Measurements from ENCODE around the gene ENOX2. TPM values are rescaled to one million over a fixed set of nuclear protein-coding genes. Genes with fewer than 3 reads are reported as not detected.

The ENOX2 gene
- total and polyA plus RNA-seq, 8 donors: 2.6 to 12.1 (median 7.3) TPM

DNA sequence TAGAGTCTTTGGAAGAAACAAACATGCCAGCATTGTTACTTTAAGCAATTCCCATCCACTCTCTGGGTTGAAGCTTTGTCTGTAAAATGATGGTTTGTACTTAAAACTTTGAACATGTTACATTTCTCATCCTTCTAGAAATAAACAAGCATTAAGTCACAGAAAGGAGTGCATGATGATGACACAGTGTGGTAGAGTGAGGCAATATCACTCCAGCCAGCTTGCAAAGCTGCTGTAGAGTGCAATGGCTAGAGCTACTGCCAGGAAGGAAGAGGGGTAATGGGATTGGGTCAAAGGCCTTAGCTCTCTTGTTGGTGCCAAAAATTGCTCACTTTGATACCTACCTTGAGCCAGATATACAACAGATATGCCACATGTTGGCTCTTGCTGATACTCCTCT is 12.3 kb upstream of the ENOX2 start:
- DNase-seq: no peak
- TF ChIP-seq, protein P1, sequence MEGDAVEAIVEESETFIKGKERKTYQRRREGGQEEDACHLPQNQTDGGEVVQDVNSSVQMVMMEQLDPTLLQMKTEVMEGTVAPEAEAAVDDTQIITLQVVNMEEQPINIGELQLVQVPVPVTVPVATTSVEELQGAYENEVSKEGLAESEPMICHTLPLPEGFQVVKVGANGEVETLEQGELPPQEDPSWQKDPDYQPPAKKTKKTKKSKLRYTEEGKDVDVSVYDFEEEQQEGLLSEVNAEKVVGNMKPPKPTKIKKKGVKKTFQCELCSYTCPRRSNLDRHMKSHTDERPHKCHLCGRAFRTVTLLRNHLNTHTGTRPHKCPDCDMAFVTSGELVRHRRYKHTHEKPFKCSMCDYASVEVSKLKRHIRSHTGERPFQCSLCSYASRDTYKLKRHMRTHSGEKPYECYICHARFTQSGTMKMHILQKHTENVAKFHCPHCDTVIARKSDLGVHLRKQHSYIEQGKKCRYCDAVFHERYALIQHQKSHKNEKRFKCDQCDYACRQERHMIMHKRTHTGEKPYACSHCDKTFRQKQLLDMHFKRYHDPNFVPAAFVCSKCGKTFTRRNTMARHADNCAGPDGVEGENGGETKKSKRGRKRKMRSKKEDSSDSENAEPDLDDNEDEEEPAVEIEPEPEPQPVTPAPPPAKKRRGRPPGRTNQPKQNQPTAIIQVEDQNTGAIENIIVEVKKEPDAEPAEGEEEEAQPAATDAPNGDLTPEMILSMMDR (IDR thresholded peaks at IDR 0.05): no peak
- TF ChIP-seq EP300 (IDR thresholded peaks at IDR 0.05) (no peak), POLR2A (IDR thresholded peaks at IDR 0.05) (no peak), POLR2AphosphoS5 (IDR thresholded peaks at IDR 0.05) (no peak)
- no peak overlapping the region for H3K27ac ChIP-seq
- no peaks in the 10 kb centered on the region for H3K27me3 ChIP-seq
- intact Hi-C loops (cut with DNase I; ENCODE audit: low total_unique reads): no loop called here
- no peaks in the 10 kb centered on the region for H3K9me3 ChIP-seq
- no peaks in the 10 kb centered on the region for H3K4me1 ChIP-seq
- H3K36me3 ChIP-seq: no peaks in the 10 kb centered on the region
- H3K4me3 ChIP-seq: no peak overlapping the region

DNA sequence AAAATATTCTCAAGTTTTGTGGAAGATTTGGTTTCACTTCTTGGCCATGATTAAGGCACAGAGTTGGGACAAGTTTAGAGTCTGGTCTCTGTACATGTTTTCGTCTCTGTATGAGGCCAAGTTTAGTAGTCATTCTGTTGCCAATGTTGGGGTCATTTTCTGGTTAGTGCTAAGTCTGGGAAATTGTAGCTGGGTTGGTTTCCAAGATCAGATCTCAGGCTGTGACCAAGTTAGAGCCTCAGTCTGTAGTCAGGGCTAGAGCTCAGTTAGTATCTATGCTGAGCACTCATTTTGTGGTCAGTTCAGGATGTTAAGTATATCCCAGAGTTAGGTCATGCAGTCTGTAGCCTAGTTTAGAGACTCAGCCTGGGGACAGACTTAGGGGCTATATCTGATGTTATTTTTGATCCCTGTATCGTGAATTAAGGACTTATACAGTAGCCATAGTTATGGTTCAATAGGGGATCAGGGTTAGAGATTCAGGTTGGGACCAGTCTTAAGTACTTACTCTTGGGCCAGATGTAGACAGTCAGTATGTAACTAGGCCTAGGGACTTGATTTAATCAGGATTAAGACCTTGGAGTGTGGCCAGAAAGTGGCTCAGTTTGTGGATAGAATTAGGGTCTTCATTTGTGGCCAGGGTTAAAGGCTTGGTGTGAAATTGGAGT is 6.6 kb upstream of the ENOX2 start:
- intact Hi-C loops (cut with DNase I; ENCODE audit: low total_unique reads): no loop called here
- Histone ChIP-seq H3K9me3 (no peaks in the 10 kb centered on the region), H3K27me3 (no peaks in the 10 kb centered on the region), H3K36me3 (no peaks in the 10 kb centered on the region), H3K4me1 (no peaks in the 10 kb centered on the region), H3K4me3 (no peak overlapping the region), H3K27ac (no peak overlapping the region)
- WGBS, 5 donors: 57 to 80% (median 74%) methylated on average over 2 of the region's 2 CpGs
- no peak for DNase-seq
- TF ChIP-seq POLR2A (IDR thresholded peaks at IDR 0.05) (no peak), POLR2AphosphoS5 (IDR thresholded peaks at IDR 0.05) (no peak), EP300 (IDR thresholded peaks at IDR 0.05) (no peak)
- TF ChIP-seq, protein P1 (IDR thresholded peaks at IDR 0.05): no peak

DNA sequence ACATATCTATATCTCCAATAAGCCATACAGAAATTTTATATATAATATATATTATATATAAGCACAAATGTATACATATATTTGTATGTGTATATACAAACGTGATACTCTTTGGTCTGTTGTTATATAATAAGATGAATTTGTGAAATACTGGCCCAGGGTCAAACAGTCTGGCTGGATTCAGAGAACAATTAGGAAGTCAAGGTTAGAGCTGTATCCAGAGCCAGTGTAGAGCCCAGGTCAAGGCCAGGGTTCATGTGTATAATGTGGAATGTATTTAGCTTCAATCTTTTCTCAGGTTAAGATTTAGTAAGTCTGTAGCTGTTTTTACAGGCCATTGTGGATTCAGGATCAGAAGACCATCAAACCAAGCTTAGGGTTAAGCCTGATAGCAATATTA is 3.8 kb upstream of the ENOX2 start:
- intact Hi-C loops (cut with DNase I; ENCODE audit: low total_unique reads): no loop called here
- 33 to 92% (median 58%) methylated on average over 1 of the region's 1 CpG for WGBS, 5 donors
- H3K36me3 ChIP-seq: no peaks in the 10 kb centered on the region
- no peaks in the 10 kb centered on the region for H3K27me3 ChIP-seq
- no peaks in the 10 kb centered on the region for H3K9me3 ChIP-seq
- no peak overlapping the region for H3K4me3 ChIP-seq
- no peak for TF ChIP-seq EP300 (IDR thresholded peaks at IDR 0.05)
- TF ChIP-seq POLR2A (IDR thresholded peaks at IDR 0.05): no peak
- TF ChIP-seq, protein P1 (IDR thresholded peaks at IDR 0.05): no peak
- TF ChIP-seq POLR2AphosphoS5 (IDR thresholded peaks at IDR 0.05): no peak
- H3K4me1 ChIP-seq: no peaks in the 10 kb centered on the region
- no peak overlapping the region for H3K27ac ChIP-seq
- no peak for DNase-seq

DNA sequence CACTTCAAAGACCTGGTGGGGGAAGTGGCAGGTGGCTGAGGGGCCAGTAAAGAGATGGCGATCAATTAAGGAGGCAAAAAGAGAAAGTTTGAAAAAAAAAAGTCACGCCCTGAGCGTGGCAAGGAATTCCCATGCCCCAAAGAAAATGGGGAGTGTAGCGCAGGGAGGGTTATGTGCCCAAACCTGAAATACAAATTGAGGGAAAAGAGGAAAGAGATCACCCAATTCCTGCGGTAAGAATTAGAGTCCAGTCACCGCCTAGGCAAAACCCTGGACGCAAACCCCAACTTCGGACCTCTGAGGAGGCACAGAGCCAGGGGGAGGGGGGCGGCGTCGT is 595 bp downstream of the ENOX2 start:
- TF ChIP-seq EP300 (IDR thresholded peaks at IDR 0.05) (no peak), POLR2A (IDR thresholded peaks at IDR 0.05) (no peak), POLR2AphosphoS5 (IDR thresholded peaks at IDR 0.05) (no peak)
- TF ChIP-seq, protein P1 (IDR thresholded peaks at IDR 0.05): no peak
- peak overlapping the region; percentile 55 to 69 (median 62) for H3K4me3 ChIP-seq
- no peaks in the 10 kb centered on the region for H3K27me3 ChIP-seq
- 0 to 36% (median 6%) methylated on average over 8 to 11 of the region's 11 CpGs for WGBS, 5 donors
- H3K36me3 ChIP-seq: no peaks in the 10 kb centered on the region
- intact Hi-C loops (cut with DNase I; ENCODE audit: low total_unique reads): no loop called here
- peak overlapping the region; percentile 78 to 89 (median 84) for H3K27ac ChIP-seq
- no peaks in the 10 kb centered on the region for H3K9me3 ChIP-seq
- H3K4me1 ChIP-seq: no peaks in the 10 kb centered on the region
- no peak for DNase-seq

Measured in stomach (tissue), 9 donors.